Measurements from ENCODE around the gene TEC. TPM values are rescaled to one million over a fixed set of nuclear protein-coding genes. Genes with fewer than 3 reads are reported as not detected.

Gene TEC
- total and polyA plus RNA-seq, 2 experiments from 2014 or later = not detected

- WGBS, 2 experiments (ENCODE audit: low coverage in 1 of 2, low lambda C conversion rate in 2 of 2, missing lambda C conversion rate in 2 of 2) = 73% methylated on average over 2 of the region's 2 CpGs
- H3K9ac ChIP-seq = no peak overlapping the region
- TF ChIP-seq EZH2phosphoT487 (IDR thresholded peaks at IDR 0.05; ENCODE audit: insufficient read depth, low read depth) (no peak), EZH2 (IDR thresholded peaks at IDR 0.05; ENCODE audit: insufficient read depth, poor library complexity, severe bottlenecking) (no peak)
- H3K4me1 ChIP-seq (ENCODE audit: insufficient read depth) = peaks cover 24% of the 10 kb centered on the region
- H3K27me3 ChIP-seq (replicated peaks; ENCODE audit: insufficient read depth) = no peaks in the 10 kb centered on the region
- H3K27ac ChIP-seq = no peak overlapping the region
- H4K20me1 ChIP-seq (ENCODE audit: insufficient read depth) = no peaks in the 10 kb centered on the region
- H3K79me2 ChIP-seq (ENCODE audit: insufficient read depth) = no peaks in the 10 kb centered on the region
- DNase-seq = no peak
- in situ Hi-C loops (cut with MboI) = no loop called here
- peaks cover 20% of the 10 kb centered on the region for H3F3A ChIP-seq (ENCODE audit: insufficient read depth)
- no peaks in the 10 kb centered on the region for H3K9me3 ChIP-seq (ENCODE audit: low read depth)
- no peaks in the 10 kb centered on the region for H3K36me3 ChIP-seq (ENCODE audit: low read depth)
- H3K9me2 ChIP-seq (ENCODE audit: insufficient read depth) = no peaks in the 10 kb centered on the region
- no peak overlapping the region for H3K4me2 ChIP-seq (ENCODE audit: unreplicated experiment)
- no peak overlapping the region for H2AFZ ChIP-seq
- no peak overlapping the region for H3K4me3 ChIP-seq
These were observed 144.8 kb downstream of the TEC start for GRCh38 chr4:48124870-48125269.

GRCh38 chr4:48122756-48123155 is 146.9 kb downstream of the TEC start:
- Histone ChIP-seq H3K9me2 (ENCODE audit: insufficient read depth) (no peaks in the 10 kb centered on the region), H4K20me1 (ENCODE audit: insufficient read depth) (no peaks in the 10 kb centered on the region), H3K27me3 (replicated peaks; ENCODE audit: insufficient read depth) (peaks cover 11% of the 10 kb centered on the region), H3K36me3 (ENCODE audit: low read depth) (no peaks in the 10 kb centered on the region), H2AFZ (no peak overlapping the region), H3K4me2 (ENCODE audit: unreplicated experiment) (no peak overlapping the region), H3K27ac (no peak overlapping the region), H3K4me3 (no peak overlapping the region), H3K9me3 (ENCODE audit: low read depth) (no peaks in the 10 kb centered on the region), H3K4me1 (ENCODE audit: insufficient read depth) (peaks cover 7% of the 10 kb centered on the region; the same call in 1 of the 2 replicates), H3K9ac (no peak overlapping the region), H3K79me2 (ENCODE audit: insufficient read depth) (no peaks in the 10 kb centered on the region), H3F3A (ENCODE audit: insufficient read depth) (peaks cover 8% of the 10 kb centered on the region; the same call in 1 of the 2 replicates)
- no peak for DNase-seq
- in situ Hi-C loops (cut with MboI) = no loop called here
- TF ChIP-seq EZH2 (IDR thresholded peaks at IDR 0.05; ENCODE audit: insufficient read depth, poor library complexity, severe bottlenecking) (no peak), EZH2phosphoT487 (IDR thresholded peaks at IDR 0.05; ENCODE audit: insufficient read depth, low read depth) (no peak)
- WGBS, 2 experiments (ENCODE audit: low coverage in 1 of 2, low lambda C conversion rate in 2 of 2, missing lambda C conversion rate in 2 of 2) = 67 to 72% methylated on average over 1 of the region's 1 CpG

DNA sequence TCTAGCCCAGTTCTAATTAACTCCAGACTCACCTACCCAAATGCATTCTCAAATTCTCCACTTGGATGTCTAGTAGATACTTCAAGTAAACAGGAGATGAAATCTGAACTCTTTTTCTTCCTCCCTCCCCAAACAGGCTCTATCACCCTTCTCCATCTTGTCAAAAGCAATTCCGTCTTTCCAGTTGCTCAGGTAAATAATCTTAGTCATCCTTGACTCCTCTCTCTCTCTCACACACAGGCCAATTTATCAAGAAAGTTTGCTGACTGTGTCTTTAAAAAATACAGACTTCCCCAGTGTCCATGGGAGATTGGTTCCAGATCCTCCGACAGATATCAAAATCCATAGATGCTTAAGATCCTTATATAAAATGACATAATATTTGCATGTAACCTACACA is 148.5 kb downstream of the TEC start:
- H3K27me3 ChIP-seq (replicated peaks; ENCODE audit: insufficient read depth) = peaks cover 11% of the 10 kb centered on the region
- no peaks in the 10 kb centered on the region for H3K9me2 ChIP-seq (ENCODE audit: insufficient read depth)
- H3K4me3 ChIP-seq = no peak overlapping the region
- no peaks in the 10 kb centered on the region for H4K20me1 ChIP-seq (ENCODE audit: insufficient read depth)
- H3K27ac ChIP-seq = no peak overlapping the region
- in situ Hi-C loops (cut with MboI) = no loop called here
- DNase-seq = no peak
- H3K79me2 ChIP-seq (ENCODE audit: insufficient read depth) = no peaks in the 10 kb centered on the region
- no peaks in the 10 kb centered on the region for H3K36me3 ChIP-seq (ENCODE audit: low read depth)
- 72 to 79% methylated on average over 2 of the region's 2 CpGs for WGBS, 2 experiments (ENCODE audit: low coverage in 1 of 2, low lambda C conversion rate in 2 of 2, missing lambda C conversion rate in 2 of 2)
- TF ChIP-seq EZH2 (IDR thresholded peaks at IDR 0.05; ENCODE audit: insufficient read depth, poor library complexity, severe bottlenecking) (no peak), EZH2phosphoT487 (IDR thresholded peaks at IDR 0.05; ENCODE audit: insufficient read depth, low read depth) (no peak)
- H3K9ac ChIP-seq = no peak overlapping the region
- no peak overlapping the region for H3K4me2 ChIP-seq (ENCODE audit: unreplicated experiment)
- H3K4me1 ChIP-seq (ENCODE audit: insufficient read depth) = no peaks in the 10 kb centered on the region
- H3F3A ChIP-seq (ENCODE audit: insufficient read depth) = no peaks in the 10 kb centered on the region
- no peaks in the 10 kb centered on the region for H3K9me3 ChIP-seq (ENCODE audit: low read depth)
- no peak overlapping the region for H2AFZ ChIP-seq

DNA sequence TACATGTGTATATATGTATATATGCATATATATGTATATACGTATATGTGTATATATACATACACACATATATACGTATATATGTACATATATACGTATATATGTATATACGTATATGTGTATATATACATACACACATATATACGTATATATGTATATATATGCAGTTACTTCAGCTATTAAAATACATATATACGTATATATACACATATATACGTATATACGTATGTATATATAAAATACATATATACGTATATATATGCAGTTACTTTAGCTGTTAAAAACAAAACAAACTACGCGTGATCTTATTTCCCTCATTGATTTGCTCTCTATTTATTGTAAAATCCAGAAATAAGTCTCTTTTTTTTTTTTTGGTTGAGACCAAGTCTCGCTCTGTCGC is 149.5 kb downstream of the TEC start:
- in situ Hi-C loops (cut with MboI) = no loop called here

DNA sequence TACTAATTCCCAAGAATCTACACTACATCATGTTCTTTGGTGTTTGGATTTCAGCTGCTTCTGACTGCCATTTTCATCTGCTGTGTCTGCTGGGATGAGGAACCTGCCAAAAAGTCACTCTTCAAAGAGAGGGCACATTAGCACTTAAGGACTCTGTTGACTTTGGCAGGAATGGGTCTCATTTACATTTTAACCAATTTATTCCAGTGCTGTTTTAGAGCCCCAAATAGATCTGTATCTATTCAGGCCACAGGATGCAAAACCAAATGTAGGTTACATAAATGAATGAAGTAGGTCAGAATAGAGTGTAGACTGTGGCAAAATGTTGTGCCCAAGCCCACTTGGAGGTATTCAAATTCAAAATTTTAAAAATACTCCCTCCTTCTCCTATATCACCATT is 150.0 kb downstream of the TEC start:
- Histone ChIP-seq H3K27ac (no peak overlapping the region), H3K36me3 (ENCODE audit: low read depth) (no peaks in the 10 kb centered on the region), H3K9me3 (ENCODE audit: low read depth) (no peaks in the 10 kb centered on the region), H3K4me1 (ENCODE audit: insufficient read depth) (no peaks in the 10 kb centered on the region), H3K4me2 (ENCODE audit: unreplicated experiment) (no peak overlapping the region), H3K27me3 (replicated peaks; ENCODE audit: insufficient read depth) (peaks cover 11% of the 10 kb centered on the region), H3K9ac (no peak overlapping the region), H4K20me1 (ENCODE audit: insufficient read depth) (no peaks in the 10 kb centered on the region), H3K4me3 (no peak overlapping the region), H3K9me2 (ENCODE audit: insufficient read depth) (no peaks in the 10 kb centered on the region), H3K79me2 (ENCODE audit: insufficient read depth) (no peaks in the 10 kb centered on the region), H2AFZ (no peak overlapping the region), H3F3A (ENCODE audit: insufficient read depth) (no peaks in the 10 kb centered on the region)
- in situ Hi-C loops (cut with MboI) = no loop called here
- no peak for DNase-seq
- TF ChIP-seq EZH2 (IDR thresholded peaks at IDR 0.05; ENCODE audit: insufficient read depth, poor library complexity, severe bottlenecking) (no peak), EZH2phosphoT487 (IDR thresholded peaks at IDR 0.05; ENCODE audit: insufficient read depth, low read depth) (no peak)

More for the DNA sequence above, 149.5 kb downstream of the TEC start:
- Histone ChIP-seq H3K36me3 (ENCODE audit: low read depth) (no peaks in the 10 kb centered on the region), H3K9me3 (ENCODE audit: low read depth) (no peaks in the 10 kb centered on the region), H4K20me1 (ENCODE audit: insufficient read depth) (no peaks in the 10 kb centered on the region), H3K27me3 (replicated peaks; ENCODE audit: insufficient read depth) (peaks cover 11% of the 10 kb centered on the region), H3K27ac (no peak overlapping the region), H3K9me2 (ENCODE audit: insufficient read depth) (no peaks in the 10 kb centered on the region), H3K9ac (no peak overlapping the region), H3K4me2 (ENCODE audit: unreplicated experiment) (no peak overlapping the region), H3K4me1 (ENCODE audit: insufficient read depth) (no peaks in the 10 kb centered on the region), H3K4me3 (no peak overlapping the region), H3K79me2 (ENCODE audit: insufficient read depth) (no peaks in the 10 kb centered on the region), H3F3A (ENCODE audit: insufficient read depth) (no peaks in the 10 kb centered on the region), H2AFZ (no peak overlapping the region)
- DNase-seq = no peak
- 66 to 79% methylated on average over 9 to 13 of the region's 13 CpGs for WGBS, 2 experiments (ENCODE audit: low coverage in 1 of 2, low lambda C conversion rate in 2 of 2, missing lambda C conversion rate in 2 of 2)
- TF ChIP-seq EZH2 (IDR thresholded peaks at IDR 0.05; ENCODE audit: insufficient read depth, poor library complexity, severe bottlenecking) (no peak), EZH2phosphoT487 (IDR thresholded peaks at IDR 0.05; ENCODE audit: insufficient read depth, low read depth) (no peak)
